HL-60 (cell line): ENCODE data around the gene TMPRSS12.

Source experiments
- DNase-seq, 2 experiments: peaks; one replicate each; pipeline ENCODE4 v3.0.0-alpha.2; 2010 to 2020; ENCODE audit warnings: low read depth in 1 of 2, low spot score in 1 of 2
- H3K27ac ChIP-seq: fragments of 250-450 bp; sonication (Bioruptor Pico); replicated peaks from 2 replicates; pipeline ENCODE4 v1.5.1; 2020; ENCODE audit warnings: mild to moderate bottlenecking, moderate library complexity
- H3K27me3 ChIP-seq: fragments of 250-450 bp; sonication (Bioruptor Pico); 2 replicates; pipeline ENCODE4 v1.5.1; 2021; ENCODE audit warnings: mild to moderate bottlenecking, moderate library complexity; ENCODE audit not compliant: insufficient read depth, poor library complexity, severe bottlenecking
- H3K4me3 ChIP-seq: replicated peaks from 2 replicates; pipeline ENCODE4 v1.5.1; 2011; ENCODE audit warnings: mild to moderate bottlenecking, control low read depth, low read length; ENCODE audit not compliant: insufficient read depth
- GABPA ChIP-seq: IDR thresholded peaks from 2 replicates; pipeline ENCODE4 v1.6.1; 2012; ENCODE audit warnings: low read depth
- POLR2AphosphoS5 ChIP-seq: IDR thresholded peaks from 2 replicates; pipeline ENCODE4 v1.6.1; 2012; ENCODE audit warnings: low read depth
- REST ChIP-seq: IDR thresholded peaks from 2 replicates; pipeline ENCODE4 v1.6.1; 2012; ENCODE audit warnings: low read depth; ENCODE audit not compliant: insufficient replicate concordance
- SPI1 ChIP-seq: IDR thresholded peaks from 2 replicates; pipeline ENCODE4 v1.6.1; 2012; ENCODE audit warnings: low read depth, mild to moderate bottlenecking, borderline replicate concordance
- TF ChIP-seq, protein P1 (sequence below): IDR thresholded peaks from one replicate; pipeline ENCODE4 v1.5.1; 2011; ENCODE audit warnings: low read length, control low read depth, inconsistent platforms; ENCODE audit not compliant: insufficient read depth

The TMPRSS12 gene

DNA sequence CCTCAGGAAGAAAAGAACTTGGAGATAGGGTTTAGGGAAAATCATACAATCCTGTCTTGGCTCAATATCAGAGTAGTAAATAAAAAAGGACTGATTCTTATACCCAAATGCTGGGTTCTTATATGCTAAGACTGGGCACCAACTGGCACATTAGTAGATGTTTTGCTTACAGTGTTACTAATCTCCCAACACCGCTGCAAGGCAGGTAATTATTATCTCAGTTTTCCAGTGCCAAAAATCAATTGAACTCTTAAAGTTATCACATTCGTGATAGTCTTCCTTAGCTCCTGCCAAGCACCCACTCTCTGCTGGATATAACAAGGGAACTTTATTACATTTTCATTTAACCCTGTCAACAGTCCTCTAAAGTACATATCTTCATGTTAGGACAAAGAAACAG is 84.6 kb downstream of the TMPRSS12 start:
- no peak for DNase-seq
- H3K27ac ChIP-seq, result no peak overlapping the region
- TF ChIP-seq GABPA, result no peak
- no peak for TF ChIP-seq POLR2AphosphoS5
- no peak for TF ChIP-seq REST
- TF ChIP-seq, protein P1, sequence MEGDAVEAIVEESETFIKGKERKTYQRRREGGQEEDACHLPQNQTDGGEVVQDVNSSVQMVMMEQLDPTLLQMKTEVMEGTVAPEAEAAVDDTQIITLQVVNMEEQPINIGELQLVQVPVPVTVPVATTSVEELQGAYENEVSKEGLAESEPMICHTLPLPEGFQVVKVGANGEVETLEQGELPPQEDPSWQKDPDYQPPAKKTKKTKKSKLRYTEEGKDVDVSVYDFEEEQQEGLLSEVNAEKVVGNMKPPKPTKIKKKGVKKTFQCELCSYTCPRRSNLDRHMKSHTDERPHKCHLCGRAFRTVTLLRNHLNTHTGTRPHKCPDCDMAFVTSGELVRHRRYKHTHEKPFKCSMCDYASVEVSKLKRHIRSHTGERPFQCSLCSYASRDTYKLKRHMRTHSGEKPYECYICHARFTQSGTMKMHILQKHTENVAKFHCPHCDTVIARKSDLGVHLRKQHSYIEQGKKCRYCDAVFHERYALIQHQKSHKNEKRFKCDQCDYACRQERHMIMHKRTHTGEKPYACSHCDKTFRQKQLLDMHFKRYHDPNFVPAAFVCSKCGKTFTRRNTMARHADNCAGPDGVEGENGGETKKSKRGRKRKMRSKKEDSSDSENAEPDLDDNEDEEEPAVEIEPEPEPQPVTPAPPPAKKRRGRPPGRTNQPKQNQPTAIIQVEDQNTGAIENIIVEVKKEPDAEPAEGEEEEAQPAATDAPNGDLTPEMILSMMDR, result no peak
- no peak for TF ChIP-seq SPI1
- no peak overlapping the region for H3K4me3 ChIP-seq
- H3K27me3 ChIP-seq, result no peaks in the 10 kb centered on the region

DNA sequence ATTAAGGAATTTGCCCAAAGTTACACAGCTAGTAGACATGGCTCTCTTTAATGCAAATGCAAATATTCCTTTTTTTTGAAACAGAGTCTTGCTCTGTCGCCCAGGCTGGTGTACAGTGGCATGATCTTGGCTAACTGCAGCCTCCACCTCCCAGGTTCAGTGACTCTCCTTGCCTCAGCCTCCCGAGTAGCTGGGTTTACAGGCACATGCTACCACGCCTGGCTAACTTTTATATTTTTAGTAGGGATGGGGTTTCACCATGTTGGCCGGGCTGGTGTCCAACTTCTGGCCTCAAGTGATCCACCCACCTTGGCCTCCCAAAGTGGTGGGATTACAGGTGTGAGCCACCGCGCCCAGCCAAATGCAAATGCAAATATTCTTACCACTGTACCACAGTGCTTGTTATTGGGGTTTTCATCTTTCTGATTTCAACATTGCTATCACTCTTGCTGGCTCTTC is 85.1 kb downstream of the TMPRSS12 start:
- H3K27me3 ChIP-seq, result no peaks in the 10 kb centered on the region
- H3K4me3 ChIP-seq, result no peak overlapping the region
- H3K27ac ChIP-seq, result no peak overlapping the region
- no peak for DNase-seq
- TF ChIP-seq, protein P1, result no peak
- TF ChIP-seq REST (no peak), POLR2AphosphoS5 (no peak), SPI1 (no peak), GABPA (no peak)

DNA sequence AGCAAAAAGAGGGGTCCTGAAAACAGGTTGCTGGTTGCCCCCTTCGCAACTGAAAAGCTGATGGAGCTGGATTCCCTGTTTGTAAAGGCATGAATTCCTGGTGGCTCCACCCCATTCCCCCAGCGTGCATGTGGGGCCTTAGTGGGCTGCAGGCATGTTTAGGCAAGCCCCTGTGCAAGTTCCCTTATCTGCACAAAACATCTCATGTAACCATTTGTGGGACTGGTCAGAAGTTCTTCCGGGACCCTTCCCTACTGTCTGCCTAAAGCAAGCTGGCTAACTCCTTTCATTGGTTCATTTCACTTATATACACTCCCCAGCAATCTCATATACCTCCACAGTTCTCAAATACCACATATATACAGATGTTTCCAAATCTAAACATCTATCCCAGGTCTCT is 85.7 kb downstream of the TMPRSS12 start:
- no peaks in the 10 kb centered on the region for H3K27me3 ChIP-seq
- no peak overlapping the region for H3K4me3 ChIP-seq
- TF ChIP-seq SPI1 (no peak), REST (no peak), POLR2AphosphoS5 (no peak), GABPA (no peak)
- TF ChIP-seq, protein P1, result no peak
- DNase-seq, result no peak
- no peak overlapping the region for H3K27ac ChIP-seq
